HG03432 (cell line): ENCODE measurements around the gene SPDYE17.
"Not testable (repeated sequence)": the region's sequence is repeated elsewhere in the genome, so short reads cannot be mapped to it uniquely, and the experiment has no call there.

Experiments used
- ATAC-seq: cut with Tn5 transposase; IDR thresholded peaks from one replicate; pipeline ENCODE4 v1.9.1; 2021; ENCODE audit warnings: mild to moderate bottlenecking, moderate library complexity; ENCODE audit not compliant: unreplicated experiment

SPDYE17 gene

GRCh38 chr7:76998764-76999450 is 33.3 kb downstream of the SPDYE17 start:
- ATAC-seq, result not testable (repeated sequence)

GRCh38 chr7:76998285-76998589 is 33.9 kb downstream of the SPDYE17 start:
- no peak for ATAC-seq

DNA sequence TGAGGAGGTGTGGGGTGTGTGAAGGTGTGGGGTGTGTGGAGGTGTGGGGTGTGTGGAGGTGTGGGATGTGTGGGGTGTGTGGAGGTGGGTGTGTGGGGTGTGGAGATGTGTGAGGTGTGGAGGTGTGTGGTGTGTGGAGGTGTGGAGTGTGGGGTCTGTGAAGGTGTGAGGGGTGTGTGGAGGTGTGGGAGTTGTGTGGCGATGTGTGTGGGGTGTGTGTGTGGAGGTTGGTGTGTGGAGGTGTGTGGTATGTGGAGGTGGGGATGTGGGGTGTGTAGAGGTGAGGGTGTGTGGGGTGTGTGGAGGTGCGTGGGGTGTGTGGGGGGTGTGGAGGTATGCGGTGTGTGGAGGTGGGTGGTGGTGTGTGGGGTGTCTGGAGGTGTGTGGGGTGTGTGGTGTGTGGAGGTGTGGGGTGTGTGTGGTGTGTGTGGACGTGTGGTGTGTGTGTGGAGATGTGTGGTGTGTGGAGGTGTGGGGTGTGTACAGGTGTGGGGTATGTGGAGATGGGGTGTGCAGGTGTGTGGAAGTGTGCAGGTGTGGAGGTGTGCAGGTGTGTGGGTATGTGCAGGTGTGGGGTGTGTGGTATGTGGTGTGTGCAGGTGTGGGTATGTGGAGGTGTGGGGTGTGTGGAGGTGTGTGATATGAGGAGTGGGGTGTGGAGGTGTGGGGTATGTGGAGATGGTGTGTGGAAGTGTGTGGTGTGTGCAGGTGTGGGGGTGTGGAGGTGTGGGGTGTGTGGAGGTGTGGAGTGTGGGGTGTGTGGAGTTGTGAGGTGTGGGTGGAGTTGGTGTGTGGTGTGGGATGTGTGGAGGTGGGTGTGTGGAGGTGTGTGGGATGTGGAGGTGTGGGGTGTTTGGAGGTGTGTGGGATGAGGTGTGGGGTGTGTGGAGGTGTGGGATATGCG is 34.5 kb downstream of the SPDYE17 start:
- ATAC-seq, result no peak

- ATAC-seq, result not testable (repeated sequence)
Observed at GRCh38 chr7:76996932-76997331, 35.2 kb downstream of the SPDYE17 start.

DNA sequence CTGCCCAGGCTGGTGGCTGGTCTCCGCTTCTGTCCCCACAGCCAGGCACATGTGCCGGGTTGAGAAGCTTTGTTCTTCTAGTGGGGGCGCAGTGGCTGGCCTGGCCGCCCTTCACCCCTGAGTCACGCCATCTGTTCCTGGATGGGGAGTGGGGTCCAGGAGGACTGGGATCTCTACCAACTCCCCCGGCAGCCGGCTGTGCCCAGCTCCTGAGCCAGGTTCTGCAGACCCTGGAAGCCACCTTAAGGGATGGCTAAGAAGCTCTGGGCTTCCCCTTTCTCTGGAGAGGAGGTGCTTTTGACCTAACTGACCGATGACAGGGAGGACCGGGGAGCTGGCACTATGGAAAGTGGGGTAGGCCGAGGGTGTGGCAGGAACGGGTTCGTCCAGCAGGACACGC is 37.9 kb downstream of the SPDYE17 start:
- ATAC-seq, result not testable (repeated sequence)

DNA sequence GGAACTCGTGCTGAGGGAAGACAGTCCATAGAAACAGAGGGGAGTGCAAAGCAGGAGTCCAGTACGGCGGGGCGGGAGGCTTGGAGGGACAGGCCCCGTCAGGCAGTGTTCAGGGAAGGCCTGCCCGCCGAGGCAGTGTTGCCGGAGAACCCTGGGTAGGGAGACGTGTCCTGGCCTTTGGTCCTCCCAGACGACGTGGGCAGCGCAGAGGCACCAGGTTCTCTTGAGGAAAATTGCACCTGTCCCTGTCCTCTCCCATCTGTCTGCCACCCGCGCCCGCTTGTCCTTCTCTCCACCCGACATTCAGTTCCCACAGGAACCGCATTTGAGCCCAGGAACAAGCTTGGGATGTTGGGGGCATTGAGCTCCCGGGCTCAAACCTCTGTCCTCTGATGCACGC is 38.3 kb downstream of the SPDYE17 start:
- not testable (repeated sequence) for ATAC-seq

- ATAC-seq, result not testable (repeated sequence)
Observed at GRCh38 chr7:76992871-76993270, 39.3 kb downstream of the SPDYE17 start.

GRCh38 chr7:76992204-76992603 is 40.0 kb downstream of the SPDYE17 start:
- ATAC-seq, result not testable (repeated sequence)

DNA sequence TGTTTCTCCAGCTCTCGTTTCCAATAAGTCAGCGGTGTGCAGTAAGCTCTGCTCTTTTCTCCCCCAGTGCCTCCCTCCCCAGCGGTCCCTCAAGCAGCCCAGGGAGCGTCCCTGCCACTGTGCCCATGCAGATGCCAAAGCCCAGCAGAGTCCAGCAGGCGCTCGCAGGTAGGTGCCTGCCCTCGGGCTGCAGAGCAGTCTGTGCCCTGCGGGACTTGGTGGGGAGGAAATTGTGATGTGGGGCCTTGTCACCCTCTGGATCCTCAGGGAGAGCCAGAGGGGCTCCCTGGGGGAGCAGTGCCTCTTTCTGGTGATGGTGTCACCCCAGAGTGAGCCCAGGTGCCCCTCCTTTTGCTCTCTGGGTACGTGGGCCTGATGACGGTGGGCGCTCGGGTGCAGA is 42.0 kb downstream of the SPDYE17 start:
- not testable (repeated sequence) for ATAC-seq

GRCh38 chr7:76985924-76986717 is 46.0 kb downstream of the SPDYE17 start:
- not testable (repeated sequence) for ATAC-seq

- ATAC-seq, result peak; percentile 96
Observed at GRCh38 chr7:76984784-76985136, 47.4 kb downstream of the SPDYE17 start.

GRCh38 chr7:76983937-76984783 is 48.0 kb downstream of the SPDYE17 start:
- peak; percentile 21 for ATAC-seq

DNA sequence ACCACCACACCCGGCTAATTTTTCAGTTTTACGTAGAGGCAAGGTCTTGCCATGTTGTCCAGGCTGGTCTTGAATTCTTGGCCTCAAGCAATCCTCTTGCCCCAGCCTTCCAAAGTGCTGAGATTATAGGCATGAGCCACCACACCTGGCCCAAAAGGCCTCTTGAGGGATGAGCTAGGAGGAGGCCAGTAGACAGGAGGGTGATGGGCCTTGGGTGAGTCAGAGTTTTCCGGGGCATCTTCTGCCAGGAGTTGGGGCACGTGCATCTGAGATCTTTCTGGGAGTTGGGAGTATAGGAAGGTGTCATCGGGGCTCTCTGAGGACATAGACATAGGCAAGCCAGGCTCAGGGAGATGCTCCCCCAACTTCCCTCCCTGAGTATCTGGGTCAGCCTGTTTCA is 48.8 kb downstream of the SPDYE17 start:
- ATAC-seq, result not testable (repeated sequence)

DNA sequence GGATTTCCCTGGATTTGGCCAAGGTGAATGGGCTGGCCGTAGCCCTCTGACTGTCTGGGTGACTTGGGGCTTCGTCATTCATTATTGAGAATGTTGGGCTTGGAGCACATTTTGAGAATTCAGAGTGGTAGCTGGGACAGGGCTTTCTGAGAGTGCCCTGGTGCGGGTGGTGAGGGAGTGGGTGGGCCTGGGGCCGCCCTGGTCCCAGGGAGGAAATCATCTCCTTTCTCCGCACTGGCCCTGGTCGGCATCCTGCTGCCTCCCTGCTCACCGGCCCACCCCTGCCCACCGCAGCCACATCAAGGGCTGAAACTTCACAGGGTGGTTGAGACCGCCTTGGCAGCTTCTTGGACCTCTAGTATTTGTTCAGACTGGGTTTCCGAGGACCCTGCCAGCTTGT is 49.7 kb downstream of the SPDYE17 start:
- ATAC-seq, result not testable (repeated sequence)

GRCh38 chr7:76981187-76981970 is 50.8 kb downstream of the SPDYE17 start:
- not testable (repeated sequence) for ATAC-seq

- ATAC-seq, result not testable (repeated sequence)
Observed at GRCh38 chr7:76980576-76980975, 51.6 kb downstream of the SPDYE17 start.

DNA sequence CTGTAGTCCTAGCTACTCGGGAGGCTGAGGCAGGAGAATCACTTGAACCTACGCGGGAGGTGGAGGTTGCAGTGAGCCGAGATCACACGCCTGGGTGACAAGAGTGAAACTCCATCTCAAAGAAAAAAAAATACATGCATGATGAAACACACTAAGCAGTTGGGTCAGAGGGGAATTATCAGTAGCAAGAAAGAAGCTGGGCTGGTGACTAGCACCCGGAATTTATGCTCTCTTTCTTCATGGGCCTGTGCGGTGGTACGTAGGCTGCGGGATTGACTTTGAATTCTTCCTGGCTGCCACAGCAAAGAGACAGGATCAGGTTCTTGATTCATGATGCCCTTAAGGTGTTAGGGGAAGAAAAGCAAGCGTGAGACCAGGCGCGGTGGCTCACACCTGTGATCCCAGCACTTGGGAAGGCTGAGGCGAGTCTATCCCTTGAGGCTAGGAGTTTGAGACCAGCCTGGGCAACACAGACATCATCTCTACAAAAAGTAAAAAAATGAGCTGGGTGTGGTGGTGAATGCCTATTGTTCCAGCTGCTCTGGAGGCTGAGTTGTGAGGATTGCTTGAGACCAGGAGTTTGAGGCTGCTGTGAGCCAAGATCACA is 54.3 kb downstream of the SPDYE17 start:
- not testable (repeated sequence) for ATAC-seq

- not testable (repeated sequence) for ATAC-seq
Observed at GRCh38 chr7:76974793-76975579, 57.2 kb downstream of the SPDYE17 start.
